Measurements from ENCODE around the gene TFE3. TPM values are rescaled to one million over a fixed set of nuclear protein-coding genes. Genes with fewer than 3 reads are reported as not detected.

The TFE3 gene
- polyA plus RNA-seq, 1 donor (not counting 4 experiments of a cell fraction or from before 2014, with no cell fraction given): 13.2 TPM

- peaks cover 17% of the 10 kb centered on the region for H3K79me2 ChIP-seq (ENCODE audit: control insufficient read depth, insufficient read depth, low read length)
- peaks cover 8 to 19% of the 10 kb centered on the region in 2 experiments for H3K36me3 ChIP-seq (ENCODE audit: control insufficient read depth in 2 of 2, extremely low read depth in 1 of 2, insufficient read depth in 2 of 2, low read length in 2 of 2)
- H3K9ac ChIP-seq (ENCODE audit: control insufficient read depth, extremely low read depth, insufficient read depth, low read length): no peak overlapping the region
- DNase-seq (ENCODE audit: low read depth, low spot score) (no peak), FAIRE-seq (no peak)
- H4K20me1 ChIP-seq (ENCODE audit: control insufficient read depth, extremely low read depth, insufficient read depth, low read length): no peaks in the 10 kb centered on the region
- dilution Hi-C loops (cut with MboI; ENCODE audit: extremely low pct_ligation_motif_present, low sequenced_read_pairs): no loop called here
- H3K4me1 ChIP-seq (ENCODE audit: control insufficient read depth, extremely low read depth, insufficient read depth, low read length): peaks cover 5% of the 10 kb centered on the region
- H2AFZ ChIP-seq (ENCODE audit: control insufficient read depth, low read length): no peak overlapping the region
- no peaks in the 10 kb centered on the region for H3K27me3 ChIP-seq (ENCODE audit: control insufficient read depth, extremely low read depth, insufficient read depth, low read length)
- H3K4me2 ChIP-seq (ENCODE audit: control insufficient read depth, extremely low read depth, insufficient read depth, low read depth, low read length): no peak overlapping the region
- no peak overlapping the region for H3K4me3 ChIP-seq (ENCODE audit: control insufficient read depth in 2 of 3, extremely low read depth in 1 of 3, insufficient read depth in 2 of 3, low read depth in 1 of 3, low read length in 3 of 3)
- TF ChIP-seq EZH2 (IDR thresholded peaks at IDR 0.05; ENCODE audit: low read length): no peak
- no peak for TF ChIP-seq CTCF (optimal IDR thresholded peaks at IDR 0.05 in 1 of 3, IDR thresholded peaks at IDR 0.05 in 1 of 3, conservative IDR thresholded peaks at IDR 0.05 in 1 of 3; ENCODE audit: extremely low read depth in 1 of 3, insufficient read depth in 2 of 3, low read length in 3 of 3)
- H3K9me1 ChIP-seq (ENCODE audit: control insufficient read depth, extremely low read depth, insufficient read depth, low read length): no peaks in the 10 kb centered on the region
- no peak overlapping the region for H3K27ac ChIP-seq (ENCODE audit: control insufficient read depth, insufficient read depth, low read length)
- H3K9me3 ChIP-seq (ENCODE audit: control insufficient read depth, low read depth, low read length): no peaks in the 10 kb centered on the region
Measured at GRCh38 chrX:49061490-49061889, 18.3 kb upstream of the TFE3 start.

GRCh38 chrX:49060914-49061313 lies 17.8 kb upstream of the TFE3 start:
- H3K27ac ChIP-seq (ENCODE audit: control insufficient read depth, insufficient read depth, low read length): no peak overlapping the region
- H3K4me2 ChIP-seq (ENCODE audit: control insufficient read depth, extremely low read depth, insufficient read depth, low read depth, low read length): no peak overlapping the region
- DNase-seq (ENCODE audit: low read depth, low spot score): no peak

More at GRCh38 chrX:49060914-49061313, 17.8 kb upstream of the TFE3 start:
- no peak for TF ChIP-seq EZH2 (IDR thresholded peaks at IDR 0.05; ENCODE audit: low read length)
- no peak for TF ChIP-seq CTCF (optimal IDR thresholded peaks at IDR 0.05 in 1 of 3, IDR thresholded peaks at IDR 0.05 in 1 of 3, conservative IDR thresholded peaks at IDR 0.05 in 1 of 3; ENCODE audit: extremely low read depth in 1 of 3, insufficient read depth in 2 of 3, low read length in 3 of 3)
- Histone ChIP-seq H3K4me1 (ENCODE audit: control insufficient read depth, extremely low read depth, insufficient read depth, low read length) (peaks cover 5% of the 10 kb centered on the region), H3K9me1 (ENCODE audit: control insufficient read depth, extremely low read depth, insufficient read depth, low read length) (no peaks in the 10 kb centered on the region), H3K4me3 (ENCODE audit: control insufficient read depth in 2 of 3, extremely low read depth in 1 of 3, insufficient read depth in 2 of 3, low read depth in 1 of 3, low read length in 3 of 3) (no peak overlapping the region), H3K9ac (ENCODE audit: control insufficient read depth, extremely low read depth, insufficient read depth, low read length) (no peak overlapping the region), H3K27me3 (ENCODE audit: control insufficient read depth, extremely low read depth, insufficient read depth, low read length) (no peaks in the 10 kb centered on the region), H3K36me3 (ENCODE audit: control insufficient read depth in 2 of 2, extremely low read depth in 1 of 2, insufficient read depth in 2 of 2, low read length in 2 of 2) (peaks cover 8 to 19% of the 10 kb centered on the region in 2 experiments), H4K20me1 (ENCODE audit: control insufficient read depth, extremely low read depth, insufficient read depth, low read length) (no peaks in the 10 kb centered on the region), H3K9me3 (ENCODE audit: control insufficient read depth, low read depth, low read length) (no peaks in the 10 kb centered on the region), H2AFZ (ENCODE audit: control insufficient read depth, low read length) (no peak overlapping the region), H3K79me2 (ENCODE audit: control insufficient read depth, insufficient read depth, low read length) (peaks cover 17% of the 10 kb centered on the region)
- dilution Hi-C loops (cut with MboI; ENCODE audit: extremely low pct_ligation_motif_present, low sequenced_read_pairs): no loop called here
- FAIRE-seq: no peak
